Activated CD4-positive, alpha-beta T cell treated with anti-CD3 and anti-CD28 coated beads, Interleukin-10, Interleukin-2, amounts not matched to agents 100 ng/mL and 50 ng/mL, durations not matched to agents 16 hours and 8 hours (primary cell): ENCODE measurements around the gene RASA3.
"Not testable (repeated sequence)": the region's sequence is repeated elsewhere in the genome, so short reads cannot be mapped to it uniquely, and the experiment has no call there.

Experiments used
- DNase-seq: peaks from one replicate; pipeline ENCODE4 v3.0.0-alpha.2; 2020

RASA3 gene

GRCh38 chr13:114155926-114156883, 23.8 kb upstream of the RASA3 start:
- no peak for DNase-seq

- DNase-seq = no peak
These were observed 22.9 kb upstream of the RASA3 start for GRCh38 chr13:114155320-114155719.

GRCh38 chr13:114154476-114154875, 22.1 kb upstream of the RASA3 start:
- no peak for DNase-seq

DNA sequence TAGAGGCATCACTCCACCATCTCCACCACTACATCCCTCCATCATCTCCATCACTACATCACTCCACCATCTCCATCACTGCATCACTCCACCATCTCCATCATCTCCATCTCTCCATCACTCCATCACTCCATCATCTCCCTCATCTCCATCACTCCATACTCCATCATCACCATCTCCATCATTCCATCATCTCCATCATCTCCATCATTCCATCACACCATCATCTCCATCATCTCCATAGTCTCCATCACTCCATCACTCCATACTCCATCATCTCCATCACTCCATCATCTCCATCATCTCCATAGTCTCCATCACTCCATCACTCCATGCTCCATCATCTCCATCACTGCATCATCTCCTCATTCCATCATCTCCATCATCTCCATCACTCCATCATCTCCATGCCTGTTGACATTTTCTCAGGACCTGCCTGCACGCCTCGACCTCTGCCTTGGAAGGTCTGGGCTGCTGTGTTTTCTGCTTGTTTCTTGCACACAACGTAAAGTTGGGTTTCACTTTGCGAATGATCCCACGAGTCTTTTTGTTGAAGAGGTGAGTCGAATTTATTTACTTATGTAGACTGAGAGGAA, 21.2 kb upstream of the RASA3 start:
- no peak for DNase-seq

- no peak for DNase-seq
These were observed 20.5 kb upstream of the RASA3 start for GRCh38 chr13:114152831-114153371.

GRCh38 chr13:114152285-114152645, 19.8 kb upstream of the RASA3 start:
- no peak for DNase-seq

GRCh38 chr13:114151565-114152284, 19.3 kb upstream of the RASA3 start:
- DNase-seq = no peak

DNA sequence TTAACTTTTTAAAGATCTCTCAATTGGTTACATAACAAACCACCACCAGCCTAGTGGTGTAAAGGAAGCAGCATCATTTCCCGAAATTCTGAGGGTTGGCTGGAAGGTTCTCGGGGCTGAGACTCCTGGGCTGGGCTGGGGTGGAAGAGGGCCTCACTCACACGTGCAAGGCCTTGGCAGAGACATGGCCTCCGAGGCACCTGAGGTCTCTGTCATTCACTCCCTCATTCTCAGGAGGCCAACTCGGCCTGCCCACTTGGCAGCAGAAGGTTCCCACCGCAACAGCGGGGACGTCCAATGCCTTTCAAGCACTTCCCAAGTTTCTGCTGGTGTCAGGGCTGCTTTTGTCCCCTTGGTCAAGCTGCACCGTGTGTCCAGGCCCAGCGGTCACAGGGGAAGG, 18.6 kb upstream of the RASA3 start:
- no peak for DNase-seq

- DNase-seq = no peak
These were observed 17.6 kb upstream of the RASA3 start for GRCh38 chr13:114149774-114150740.

GRCh38 chr13:114148886-114149285, 16.5 kb upstream of the RASA3 start:
- DNase-seq = not testable (repeated sequence)

- peak; percentile 88 for DNase-seq
These were observed 16.1 kb upstream of the RASA3 start for GRCh38 chr13:114148521-114148855.

DNA sequence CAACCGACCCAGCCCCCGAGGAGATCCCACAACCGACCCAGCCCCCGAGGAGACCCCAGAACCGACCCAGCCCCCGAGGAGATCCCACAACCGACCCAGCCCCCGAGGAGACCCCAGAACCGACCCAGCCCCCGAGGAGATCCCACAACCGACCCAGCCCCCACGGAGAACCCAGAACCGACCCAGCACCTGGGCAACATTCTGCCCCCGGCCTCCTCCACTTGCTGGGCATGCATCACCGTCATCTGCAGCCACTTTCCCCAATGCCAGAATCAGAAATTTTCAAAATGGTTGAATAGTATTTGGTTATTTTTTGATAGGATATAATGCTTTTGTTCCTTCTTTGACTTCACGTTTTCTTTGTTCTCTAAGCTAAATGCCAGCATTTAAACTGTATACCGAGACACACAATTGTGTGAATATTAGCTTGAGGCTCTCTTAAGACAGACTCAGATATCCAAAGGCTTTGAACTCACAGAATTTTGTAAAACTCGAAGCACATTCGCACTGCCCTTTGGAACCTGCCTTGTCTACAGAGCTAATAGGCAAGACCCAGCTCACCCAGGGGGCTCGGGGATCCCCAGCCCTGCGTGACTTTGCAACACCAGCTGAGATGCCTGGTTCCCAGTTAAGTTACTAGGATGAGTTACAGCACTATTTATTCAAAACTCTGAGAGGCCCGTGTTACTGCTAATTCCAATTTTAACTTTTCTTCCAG, 15.5 kb upstream of the RASA3 start:
- DNase-seq = no peak

- DNase-seq = no peak
These were observed 14.2 kb upstream of the RASA3 start for GRCh38 chr13:114146629-114147028.

DNA sequence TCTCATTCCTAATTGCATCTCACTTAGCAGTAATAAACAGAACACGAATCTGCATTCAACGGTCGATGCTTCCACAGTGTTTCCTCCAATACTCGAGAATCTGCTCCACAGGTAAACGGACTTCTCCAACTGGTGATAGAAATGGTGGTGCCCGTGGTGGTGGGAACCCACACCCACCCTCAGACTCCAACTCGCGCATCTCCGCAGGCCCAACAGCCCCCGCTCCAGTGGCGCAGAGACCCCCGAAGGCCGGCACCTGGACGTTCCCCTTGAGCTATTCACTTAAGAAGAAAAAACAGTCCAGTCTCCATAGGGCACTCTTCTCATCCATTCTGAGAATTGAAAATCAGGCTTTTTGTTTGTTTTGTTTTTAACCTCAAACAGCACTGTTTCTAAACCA, 13.8 kb upstream of the RASA3 start:
- DNase-seq = no peak

- DNase-seq = no peak
These were observed 13.3 kb upstream of the RASA3 start for GRCh38 chr13:114145722-114146121.

- DNase-seq = no peak
These were observed 12.8 kb upstream of the RASA3 start for GRCh38 chr13:114145256-114145655.

DNA sequence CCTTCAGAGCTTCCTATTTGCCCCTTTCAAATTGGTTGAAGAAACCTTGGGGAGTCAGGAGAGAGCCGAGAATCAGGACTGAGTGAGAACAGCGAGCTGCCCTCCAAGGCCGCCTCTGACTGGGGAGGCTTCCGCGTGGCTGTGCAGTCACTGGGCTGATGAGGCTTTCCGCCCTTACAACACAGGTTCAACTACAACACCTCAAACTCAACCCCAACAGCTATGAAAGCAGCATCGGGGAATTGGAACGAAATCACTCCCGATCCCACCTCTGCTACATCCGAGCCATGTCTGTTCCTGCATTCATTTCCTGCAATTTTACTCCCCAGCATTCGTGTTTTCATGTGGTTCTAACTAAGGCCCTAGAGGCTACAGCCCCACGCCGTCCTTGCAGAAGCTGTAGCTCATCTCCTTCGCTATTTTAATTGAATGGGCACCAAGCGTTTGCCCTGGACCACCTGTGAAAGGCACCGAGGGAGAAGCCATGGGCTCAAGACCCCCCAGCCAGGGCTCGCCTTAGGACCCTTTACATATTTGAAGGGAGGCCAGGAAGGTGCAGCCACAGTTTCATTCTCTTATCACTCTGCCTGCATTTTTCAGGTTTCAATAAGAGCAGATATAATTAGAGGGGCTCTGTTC, 12.3 kb upstream of the RASA3 start:
- no peak for DNase-seq

DNA sequence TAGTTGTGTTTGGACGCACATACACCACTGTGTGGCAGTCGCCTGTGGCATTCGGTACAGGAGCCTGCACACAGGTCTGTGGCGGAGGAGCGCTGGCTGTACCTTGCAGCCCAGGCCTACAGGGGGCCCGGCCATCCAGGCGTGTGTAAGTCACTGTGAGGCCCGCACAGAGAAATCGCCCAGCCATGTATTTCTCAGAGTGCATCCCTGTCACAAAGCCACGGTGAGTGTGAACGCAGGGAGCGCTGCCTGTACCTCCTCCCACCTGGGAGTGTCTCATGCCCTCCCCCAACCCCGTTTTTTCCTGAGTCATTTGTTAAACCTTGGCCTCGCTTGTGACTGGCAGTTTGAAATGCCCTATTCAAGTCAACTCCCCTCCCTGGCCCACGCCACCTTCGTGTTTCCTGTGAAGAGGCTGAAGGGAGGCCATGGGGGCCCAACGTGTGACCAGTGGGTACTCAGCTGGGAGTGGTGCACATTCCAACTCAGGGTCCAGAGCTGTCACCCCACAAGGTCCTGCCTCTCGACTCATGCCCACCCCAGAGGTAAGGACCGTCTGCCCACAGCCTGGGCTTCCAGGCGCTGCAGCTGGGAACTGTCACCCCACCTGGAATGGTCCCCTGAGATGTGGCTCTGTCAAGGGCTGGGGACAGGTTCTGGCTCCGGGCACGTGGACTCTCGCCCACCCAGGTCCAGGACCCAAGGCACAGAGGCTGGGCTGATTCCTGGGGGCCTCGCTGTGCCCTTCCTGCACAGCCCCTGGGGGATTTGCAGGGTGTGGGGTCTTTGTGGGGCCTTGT, 11.6 kb upstream of the RASA3 start:
- no peak for DNase-seq

- DNase-seq = peak; percentile 76
These were observed 10.4 kb upstream of the RASA3 start for GRCh38 chr13:114142640-114143490.
